Fibroblast of lung (primary cell): Measurements from ENCODE around the gene ERI3.

ENCODE experiments used
- EZH2 ChIP-seq: IDR thresholded peaks from 2 replicates; pipeline ENCODE4 v1.5.1; 2012; ENCODE audit warnings: low read length, control low read depth, mild to moderate bottlenecking; ENCODE audit errors: missing control alignments
- TF ChIP-seq, protein P1 (sequence below), 2 donors: IDR thresholded peaks in 1 of 2; conservative IDR thresholded peaks in 1 of 2; 1 replicate in 1 of 2; 2 replicates in 1 of 2; pipeline ENCODE4 v1.5.1; 2011 to 2012; ENCODE audit warnings: low read length in 2 of 2, control low read depth in 1 of 2, inconsistent platforms in 1 of 2, low read depth in 1 of 2, mild to moderate bottlenecking in 1 of 2

- TF ChIP-seq, protein P1, sequence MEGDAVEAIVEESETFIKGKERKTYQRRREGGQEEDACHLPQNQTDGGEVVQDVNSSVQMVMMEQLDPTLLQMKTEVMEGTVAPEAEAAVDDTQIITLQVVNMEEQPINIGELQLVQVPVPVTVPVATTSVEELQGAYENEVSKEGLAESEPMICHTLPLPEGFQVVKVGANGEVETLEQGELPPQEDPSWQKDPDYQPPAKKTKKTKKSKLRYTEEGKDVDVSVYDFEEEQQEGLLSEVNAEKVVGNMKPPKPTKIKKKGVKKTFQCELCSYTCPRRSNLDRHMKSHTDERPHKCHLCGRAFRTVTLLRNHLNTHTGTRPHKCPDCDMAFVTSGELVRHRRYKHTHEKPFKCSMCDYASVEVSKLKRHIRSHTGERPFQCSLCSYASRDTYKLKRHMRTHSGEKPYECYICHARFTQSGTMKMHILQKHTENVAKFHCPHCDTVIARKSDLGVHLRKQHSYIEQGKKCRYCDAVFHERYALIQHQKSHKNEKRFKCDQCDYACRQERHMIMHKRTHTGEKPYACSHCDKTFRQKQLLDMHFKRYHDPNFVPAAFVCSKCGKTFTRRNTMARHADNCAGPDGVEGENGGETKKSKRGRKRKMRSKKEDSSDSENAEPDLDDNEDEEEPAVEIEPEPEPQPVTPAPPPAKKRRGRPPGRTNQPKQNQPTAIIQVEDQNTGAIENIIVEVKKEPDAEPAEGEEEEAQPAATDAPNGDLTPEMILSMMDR (conservative IDR thresholded peaks at IDR 0.05 in 1 of 2, IDR thresholded peaks at IDR 0.05 in 1 of 2; ENCODE audit: low read depth in 1 of 2, low read length in 2 of 2), result no peak
- TF ChIP-seq EZH2, result no peak
Measured at GRCh38 chr1:44289530-44289929, 65.5 kb downstream of the ERI3 start.
